A172 (cell line): ENCODE measurements around the gene RMDN2. TPM values are rescaled to one million over a fixed set of nuclear protein-coding genes. Genes with fewer than 3 reads are reported as not detected.

ENCODE experiments used
- DNase-seq: peaks from one replicate; pipeline ENCODE4 v3.0.0-alpha.2; 2015; ENCODE audit warnings: low spot score
- total RNA-seq: library from RNA; depleted of rRNA; stranded (reverse); fragments of >200 nt; shearing (Covaris generic); gene quantifications from 2 replicates; pipeline ENCODE4 v1.2.3, GENCODE V29; 2014; rRNA removed

Gene RMDN2
- total RNA-seq: 4.5 and 11.3 TPM in 2 replicates

DNA sequence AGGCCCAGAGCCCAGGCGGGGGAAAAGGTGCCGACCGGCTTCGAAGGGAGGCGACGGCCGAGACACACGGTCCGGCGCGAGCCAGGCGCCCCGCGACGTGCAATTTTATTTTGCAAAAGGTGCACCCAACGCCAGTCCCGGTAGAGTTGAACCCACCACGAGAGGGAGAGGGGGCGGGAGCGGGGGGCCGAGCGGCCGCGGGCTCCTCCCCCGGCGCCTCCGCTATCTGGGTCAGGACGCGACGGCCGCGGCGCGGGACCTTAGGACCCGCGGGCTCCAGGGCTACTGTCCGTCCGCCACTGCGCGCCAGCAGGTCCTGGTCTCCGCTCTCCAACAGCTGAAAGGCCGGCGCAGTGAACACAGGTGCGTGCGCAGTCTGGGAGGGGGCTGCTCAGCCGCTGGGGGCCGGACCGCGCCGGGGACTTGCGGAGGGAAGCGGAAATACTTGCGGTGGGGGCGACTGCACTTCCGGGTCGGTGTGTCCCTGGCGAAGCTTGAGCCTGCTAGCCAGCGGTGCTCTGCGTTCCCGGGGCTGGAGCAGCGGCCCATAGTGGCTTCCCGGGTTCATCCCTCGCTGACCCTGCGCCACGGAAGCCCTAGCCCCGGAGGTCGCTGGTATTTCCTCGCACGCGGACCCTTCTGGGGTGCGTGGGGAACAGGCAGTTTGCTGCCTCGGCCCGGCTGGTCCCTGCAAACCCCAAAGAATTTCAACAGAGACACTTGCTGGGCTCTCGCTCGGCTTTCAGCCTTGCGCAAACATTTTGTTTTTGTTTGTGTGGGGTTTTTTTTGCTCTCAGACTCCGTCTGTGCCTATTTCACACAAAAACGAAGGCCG lies at the start of gene RMDN2:
Gene RMDN2, plus strand, starts transcription at position 225 of the 835 bp plus-strand sequence. CDS start 3,991 bp downstream, outside the sequence.
- peak; percentile 92 for DNase-seq

DNA sequence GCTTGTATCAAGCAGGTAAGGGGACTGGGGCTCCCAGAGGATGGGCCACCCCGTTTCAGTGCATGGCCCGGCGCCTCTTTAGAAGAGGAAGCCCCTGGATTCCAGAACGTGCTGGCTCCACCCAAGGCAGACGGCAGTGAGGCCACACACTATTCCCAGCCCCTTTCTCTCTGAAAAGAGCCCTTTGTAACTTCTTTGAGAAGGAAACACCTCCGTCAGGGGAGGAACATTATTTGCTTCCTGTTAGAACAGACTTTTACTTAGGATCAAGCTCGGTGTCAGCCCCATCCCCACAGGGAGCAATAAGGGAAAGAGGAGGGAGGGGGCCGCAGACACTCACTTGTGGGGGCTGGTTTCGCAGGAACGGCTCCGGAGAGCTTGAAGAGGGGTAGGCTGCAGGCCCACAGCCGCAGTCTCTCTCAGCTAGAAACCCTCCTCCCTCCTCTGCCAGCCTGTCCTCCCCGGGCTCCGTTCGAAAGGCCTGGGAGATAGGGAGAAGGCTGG lies 49.6 kb upstream of the RMDN2 start:
- no peak for DNase-seq

DNA sequence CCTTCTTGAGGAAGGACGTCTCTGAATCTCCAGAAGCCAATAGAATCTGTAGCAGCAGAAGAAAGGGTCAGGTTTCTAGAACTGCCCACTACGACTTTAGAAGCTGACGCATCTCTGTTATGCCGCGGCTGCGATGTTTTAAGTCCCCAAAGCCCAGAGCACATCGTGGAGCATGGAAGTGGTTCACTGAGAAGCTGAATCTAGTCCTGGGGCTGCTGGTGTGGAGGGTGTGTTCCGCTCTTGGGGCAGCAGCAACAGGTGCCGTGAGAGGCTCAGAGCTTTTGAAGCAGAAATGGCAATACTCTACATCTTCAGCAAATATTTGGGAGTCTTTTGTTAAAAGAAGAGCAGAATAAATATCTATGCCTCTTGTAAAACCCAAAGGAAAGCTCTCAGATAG lies 48.9 kb upstream of the RMDN2 start:
- DNase-seq: no peak

DNA sequence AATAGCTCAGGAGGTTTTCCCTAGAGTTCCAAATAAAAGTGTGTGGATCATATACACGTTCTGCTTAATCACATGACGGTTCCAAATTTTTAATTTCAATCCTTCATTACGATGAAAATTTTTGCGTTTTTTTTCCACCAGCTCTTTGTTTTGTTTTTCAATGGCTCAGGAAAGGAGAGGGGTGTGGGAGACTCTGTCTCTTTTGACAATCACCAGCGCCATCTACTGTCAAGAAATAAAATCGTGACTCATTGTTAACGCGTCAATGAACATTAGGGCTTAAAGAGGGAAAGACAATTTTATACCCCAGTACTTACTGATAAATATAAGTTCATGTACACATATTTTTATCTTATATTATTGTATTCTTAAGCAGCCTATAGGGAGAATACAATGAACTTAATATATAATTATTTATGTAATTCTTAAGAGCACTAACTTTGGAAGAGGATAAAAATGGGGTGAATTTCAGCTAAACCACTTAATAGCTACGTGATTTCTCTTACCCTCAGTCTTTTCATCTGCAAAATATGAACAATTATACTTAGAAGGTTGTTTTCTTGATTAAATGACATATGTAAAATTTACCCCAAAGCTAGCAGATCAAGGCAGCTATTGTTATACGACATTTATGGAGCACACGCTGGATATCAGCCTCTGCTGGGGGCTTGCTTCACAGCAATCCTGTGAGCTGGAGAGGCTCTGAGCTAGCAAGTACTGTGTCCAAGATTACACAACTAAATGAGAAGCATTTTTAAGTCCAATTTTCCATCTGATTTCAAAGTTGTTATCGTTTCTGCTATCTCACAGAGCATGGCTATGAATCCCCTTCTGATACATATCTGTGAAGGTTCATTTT lies 47.4 kb upstream of the RMDN2 start:
- peak; percentile 67 for DNase-seq

DNA sequence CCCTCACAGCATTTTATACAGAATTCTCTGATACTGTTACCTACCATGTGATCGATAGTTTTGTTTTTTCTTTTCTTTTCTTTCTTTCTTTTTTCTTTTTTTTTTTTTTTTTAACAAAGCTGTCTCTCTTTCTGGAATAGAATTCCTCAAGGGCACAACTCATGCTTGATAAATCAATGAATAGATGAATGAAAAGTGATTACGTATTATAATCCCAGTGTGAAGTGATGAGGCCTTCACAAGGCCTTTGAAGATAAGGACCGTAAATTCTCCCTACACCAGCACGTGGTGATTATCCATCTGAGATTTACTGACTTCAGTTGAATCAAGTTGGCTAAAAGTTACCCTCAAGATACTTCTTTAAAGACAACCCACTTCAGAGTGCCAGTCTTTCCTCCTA lies 46.6 kb upstream of the RMDN2 start:
- no peak for DNase-seq

DNA sequence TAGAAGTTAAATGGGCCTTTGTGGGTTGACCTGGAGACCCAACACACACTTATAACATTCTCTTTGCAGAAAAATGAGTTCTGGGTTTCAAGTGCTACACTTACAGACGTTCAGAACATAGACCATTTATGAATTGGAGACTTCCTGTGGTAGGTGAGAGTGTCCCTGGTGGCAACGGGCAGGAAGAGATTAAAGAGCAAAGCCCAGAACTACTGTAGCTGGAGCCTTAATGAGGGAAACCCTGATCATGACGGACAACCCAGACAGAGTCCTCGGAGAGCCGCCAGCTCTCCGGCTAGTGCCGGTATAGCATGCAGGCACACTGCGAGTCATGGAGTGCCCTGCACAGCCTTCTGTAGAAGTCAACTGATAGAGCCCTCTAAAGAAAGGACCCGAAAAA lies 44.5 kb upstream of the RMDN2 start:
- DNase-seq: no peak

GRCh38 chr2:37881397-37881796 lies 43.7 kb upstream of the RMDN2 start:
- no peak for DNase-seq

- DNase-seq: no peak
These were observed 43.1 kb upstream of the RMDN2 start for GRCh38 chr2:37882036-37882435.

GRCh38 chr2:37883518-37883917 lies 41.6 kb upstream of the RMDN2 start:
- no peak for DNase-seq

DNA sequence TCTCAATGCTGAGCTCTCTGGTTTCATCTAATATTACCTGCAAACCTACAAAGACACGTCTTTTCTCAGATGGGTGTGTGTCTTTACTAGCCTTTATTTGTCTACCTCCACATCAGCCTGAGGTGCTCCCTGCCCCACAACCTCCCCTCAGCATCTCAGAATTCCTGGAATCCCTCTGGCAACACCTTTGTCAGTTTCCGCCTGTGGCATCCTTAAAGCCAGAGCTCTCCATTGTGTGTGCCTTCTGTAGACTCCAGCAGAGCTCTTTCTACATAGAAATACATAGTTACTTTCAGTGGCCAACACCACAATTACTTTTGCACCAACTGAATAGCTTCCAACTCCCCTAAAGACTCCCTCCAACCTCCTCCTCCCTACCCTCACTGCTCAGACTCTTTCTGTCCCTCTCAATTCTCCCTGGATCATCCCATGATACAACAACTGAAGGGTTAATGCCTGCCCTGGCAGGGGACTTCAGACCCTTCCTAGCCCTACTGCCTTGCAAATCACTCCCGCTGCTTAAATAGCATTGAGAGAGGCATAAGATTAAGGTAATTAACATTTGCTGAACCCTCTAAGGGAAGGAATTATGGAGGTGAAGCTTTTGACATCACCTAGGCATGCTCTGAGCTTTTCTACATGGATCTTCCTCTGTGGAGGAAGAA lies 39.6 kb upstream of the RMDN2 start:
- DNase-seq: no peak

DNA sequence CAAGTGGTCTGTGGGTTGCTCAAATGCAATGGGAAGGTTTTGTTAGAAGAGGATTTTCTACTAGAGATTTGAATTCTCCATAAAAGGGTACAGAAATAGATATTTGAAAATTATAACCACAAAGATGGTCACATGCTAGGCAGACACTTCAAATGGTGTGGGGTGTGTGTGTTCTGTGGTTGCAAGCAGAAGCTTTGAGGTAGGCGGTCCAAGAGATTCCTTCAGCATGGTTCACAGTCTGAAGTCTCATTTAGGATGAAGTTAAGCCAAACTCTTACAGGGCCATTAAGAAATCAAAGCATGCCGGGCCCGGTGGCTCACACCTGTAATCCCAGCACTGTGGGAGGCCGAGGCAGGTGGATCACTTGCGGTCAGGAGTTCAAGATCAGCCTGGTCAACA lies 38.3 kb upstream of the RMDN2 start:
- DNase-seq: peak; percentile 43

DNA sequence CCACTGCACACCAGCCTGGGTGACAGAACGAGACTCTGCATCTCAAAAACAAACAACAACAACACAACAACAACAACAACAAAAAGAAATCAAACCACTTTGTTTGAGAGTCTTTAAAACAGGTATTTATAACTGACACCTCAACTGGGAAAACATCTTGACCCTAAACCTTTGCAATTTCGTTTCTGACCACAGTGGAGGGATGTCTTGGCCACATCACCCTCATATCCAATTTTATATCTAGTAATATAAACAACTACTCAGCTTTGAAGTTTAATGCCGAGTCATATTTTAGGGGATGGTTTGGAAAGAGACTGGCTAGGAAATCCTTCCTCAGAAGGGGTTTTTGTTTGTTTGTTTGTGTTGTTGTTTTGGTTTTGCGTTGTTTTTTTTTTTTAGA lies 37.8 kb upstream of the RMDN2 start:
- DNase-seq: no peak

- peak; percentile 72 for DNase-seq
These were observed 34.1 kb upstream of the RMDN2 start for GRCh38 chr2:37890893-37891495.

DNA sequence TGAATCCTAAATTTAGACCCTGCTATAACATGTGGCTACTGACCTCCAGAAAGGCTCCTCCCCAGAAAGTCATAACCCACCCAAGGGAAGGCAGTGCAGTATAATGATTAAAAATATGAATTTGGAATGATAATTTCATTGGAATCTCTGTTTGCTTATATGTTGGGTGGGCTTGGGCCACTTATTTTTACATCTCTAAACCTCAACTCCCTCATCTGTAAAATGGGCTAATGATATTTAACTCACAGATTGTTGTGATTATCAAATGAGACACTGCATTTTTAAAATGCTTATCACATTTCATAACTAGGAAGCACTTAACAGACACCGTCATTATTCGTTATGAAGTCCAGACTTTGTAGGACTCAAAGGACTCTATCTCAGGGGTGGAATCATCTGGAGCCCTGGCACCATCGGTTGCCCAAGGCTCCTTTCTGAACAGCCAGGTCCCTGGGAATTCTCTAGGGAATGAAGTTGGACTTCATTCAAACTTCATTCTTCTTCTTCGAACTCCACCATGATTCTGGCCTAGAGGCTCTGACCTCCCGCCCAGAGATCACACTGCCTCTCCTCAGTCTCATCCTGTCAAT lies 33.1 kb upstream of the RMDN2 start:
- no peak for DNase-seq

GRCh38 chr2:37892436-37893114 lies 32.5 kb upstream of the RMDN2 start:
- peak; percentile 37 for DNase-seq

DNA sequence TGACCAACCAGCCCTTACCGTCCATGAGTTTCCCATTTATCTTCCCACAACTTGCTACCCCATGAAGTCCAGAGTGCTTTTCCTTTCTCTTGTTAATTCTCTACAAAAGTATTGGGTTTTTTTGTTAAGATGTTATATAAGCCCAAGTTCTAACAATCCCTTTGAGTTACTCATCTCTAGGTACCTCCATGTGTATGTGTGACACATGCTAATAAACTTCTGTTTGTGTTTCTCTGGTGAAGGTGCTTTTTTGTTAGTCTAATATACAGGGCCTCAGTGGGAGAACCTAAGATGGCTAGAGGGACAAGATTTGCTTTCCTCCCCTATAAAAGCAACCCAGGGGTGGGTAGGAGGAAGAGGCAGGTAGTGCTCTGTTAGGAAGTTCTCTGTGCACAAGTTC lies 31.8 kb upstream of the RMDN2 start:
- DNase-seq: no peak

DNA sequence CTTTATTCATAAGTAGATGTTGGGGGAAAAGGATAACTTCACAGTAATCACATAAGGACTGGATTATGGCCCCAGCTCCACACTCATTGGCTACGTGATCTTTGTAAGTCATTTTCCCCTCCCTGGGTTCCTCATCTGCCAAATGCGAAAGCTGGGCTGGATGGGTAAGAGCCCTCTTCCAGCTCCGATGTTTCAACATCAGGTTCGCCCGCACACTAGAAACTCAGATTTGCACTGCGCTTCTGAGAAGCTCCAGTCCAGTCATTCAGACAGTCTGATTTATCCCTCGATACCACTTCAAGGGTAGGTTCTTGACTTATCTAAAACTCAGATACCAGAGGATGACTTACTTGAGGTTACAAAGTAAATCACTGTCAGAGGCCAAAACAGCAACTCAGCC lies 31.0 kb upstream of the RMDN2 start:
- DNase-seq: no peak

GRCh38 chr2:37894601-37895000 lies 30.5 kb upstream of the RMDN2 start:
- DNase-seq: no peak

DNA sequence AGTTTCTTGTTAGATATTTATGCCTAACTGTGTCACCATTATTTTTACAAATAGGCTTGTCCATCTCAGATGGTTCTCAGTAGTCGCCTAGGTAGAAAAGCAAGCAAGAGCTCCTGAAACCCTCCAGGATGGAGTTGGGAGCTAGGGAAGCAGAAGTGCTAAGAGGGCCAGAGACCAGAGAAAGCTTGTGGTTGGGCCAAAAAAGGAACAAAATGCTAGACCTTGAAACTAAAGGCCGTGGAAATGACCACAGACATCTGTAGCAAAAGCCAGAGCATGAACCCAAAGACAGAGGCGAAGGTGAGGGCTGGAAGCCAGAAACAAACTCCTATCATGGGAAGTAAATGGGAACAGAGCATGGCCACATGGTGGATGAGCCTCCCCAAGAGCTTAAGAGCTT lies 29.9 kb upstream of the RMDN2 start:
- no peak for DNase-seq

- no peak for DNase-seq
These were observed 28.8 kb upstream of the RMDN2 start for GRCh38 chr2:37896319-37896718.

DNA sequence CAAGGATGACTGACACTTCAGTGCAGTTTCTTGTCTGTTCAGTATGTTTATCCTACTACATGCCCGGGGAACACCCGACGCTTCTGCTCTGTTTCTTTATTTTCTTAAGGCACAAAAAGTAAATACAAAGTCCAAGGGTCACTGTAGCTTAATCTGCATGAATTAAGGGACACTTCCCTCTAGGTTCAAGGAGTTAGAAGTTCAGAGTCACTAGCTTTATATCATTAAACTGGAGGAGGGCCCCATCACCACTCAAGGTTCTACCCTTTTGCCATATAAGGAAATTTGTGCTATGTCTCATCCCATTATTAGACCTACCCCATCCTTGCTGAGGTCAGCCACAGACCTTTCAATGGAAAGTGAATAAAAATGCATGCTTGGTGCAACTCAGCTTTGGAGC lies 27.6 kb upstream of the RMDN2 start:
- DNase-seq: no peak
